ENCODE data around the gene ERI3. TPM values are rescaled to one million over a fixed set of nuclear protein-coding genes. Genes with fewer than 3 reads are reported as not detected.

Gene ERI3
- total RNA-seq, 1 experiment from 2014 or later: 74.7 TPM

DNA sequence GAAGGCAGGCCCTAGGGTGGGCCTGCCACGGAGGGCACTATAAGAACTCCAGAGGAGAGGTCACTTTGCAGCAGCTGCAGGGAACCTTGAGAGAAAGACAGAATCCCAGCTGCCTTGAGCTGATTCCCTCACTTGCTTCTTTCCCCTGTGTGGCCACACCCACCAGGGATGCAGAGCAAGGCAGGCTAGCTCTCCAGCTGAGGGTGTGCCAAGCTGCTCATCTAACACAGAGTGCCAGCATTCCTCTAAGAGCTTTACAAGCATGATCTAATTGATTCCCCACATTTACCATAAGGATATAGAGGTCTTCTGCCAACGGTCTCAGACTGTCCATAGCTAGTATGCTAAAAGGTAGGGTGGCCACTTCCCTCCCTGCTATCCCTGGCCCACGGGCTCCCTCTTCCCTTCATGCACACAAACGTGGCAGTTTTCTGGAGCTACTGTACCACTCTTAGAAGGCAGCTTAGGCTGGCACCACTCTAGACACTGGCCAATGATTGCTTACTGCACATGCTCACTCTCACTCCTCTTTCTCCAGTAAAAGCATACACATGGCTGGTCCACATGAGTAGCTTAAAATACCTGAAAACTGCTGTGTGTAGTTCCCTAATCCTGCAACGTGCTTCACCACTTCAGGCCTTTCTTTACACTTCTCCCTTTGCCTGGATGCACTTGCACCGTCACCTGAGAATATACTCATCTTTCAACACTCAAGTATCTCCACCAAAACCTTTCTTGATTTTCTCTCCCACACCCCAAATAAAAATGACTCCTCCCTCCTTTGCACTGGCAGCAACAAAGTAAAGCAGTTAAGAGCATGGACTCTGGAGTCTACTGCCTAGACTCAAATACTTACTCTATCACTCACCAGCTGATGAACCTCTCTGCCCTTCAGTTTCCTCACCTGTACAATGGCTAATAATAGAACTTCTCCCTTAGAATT, 84.1 kb downstream of the ERI3 start (continued):
- TF ChIP-seq HMGA2 (CRISPR knock-in tag; IDR thresholded peaks at IDR 0.05) (no peak), SOX15 (CRISPR knock-in tag; IDR thresholded peaks at IDR 0.05) (no peak), ZNF317 (CRISPR knock-in tag; IDR thresholded peaks at IDR 0.05; ENCODE audit: borderline replicate concordance, low read depth) (no peak), ZBTB21 (CRISPR knock-in tag; IDR thresholded peaks at IDR 0.05; ENCODE audit: borderline replicate concordance) (no peak)
- TF ChIP-seq, protein P1, sequence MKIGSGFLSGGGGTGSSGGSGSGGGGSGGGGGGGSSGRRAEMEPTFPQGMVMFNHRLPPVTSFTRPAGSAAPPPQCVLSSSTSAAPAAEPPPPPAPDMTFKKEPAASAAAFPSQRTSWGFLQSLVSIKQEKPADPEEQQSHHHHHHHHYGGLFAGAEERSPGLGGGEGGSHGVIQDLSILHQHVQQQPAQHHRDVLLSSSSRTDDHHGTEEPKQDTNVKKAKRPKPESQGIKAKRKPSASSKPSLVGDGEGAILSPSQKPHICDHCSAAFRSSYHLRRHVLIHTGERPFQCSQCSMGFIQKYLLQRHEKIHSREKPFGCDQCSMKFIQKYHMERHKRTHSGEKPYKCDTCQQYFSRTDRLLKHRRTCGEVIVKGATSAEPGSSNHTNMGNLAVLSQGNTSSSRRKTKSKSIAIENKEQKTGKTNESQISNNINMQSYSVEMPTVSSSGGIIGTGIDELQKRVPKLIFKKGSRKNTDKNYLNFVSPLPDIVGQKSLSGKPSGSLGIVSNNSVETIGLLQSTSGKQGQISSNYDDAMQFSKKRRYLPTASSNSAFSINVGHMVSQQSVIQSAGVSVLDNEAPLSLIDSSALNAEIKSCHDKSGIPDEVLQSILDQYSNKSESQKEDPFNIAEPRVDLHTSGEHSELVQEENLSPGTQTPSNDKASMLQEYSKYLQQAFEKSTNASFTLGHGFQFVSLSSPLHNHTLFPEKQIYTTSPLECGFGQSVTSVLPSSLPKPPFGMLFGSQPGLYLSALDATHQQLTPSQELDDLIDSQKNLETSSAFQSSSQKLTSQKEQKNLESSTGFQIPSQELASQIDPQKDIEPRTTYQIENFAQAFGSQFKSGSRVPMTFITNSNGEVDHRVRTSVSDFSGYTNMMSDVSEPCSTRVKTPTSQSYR (CRISPR knock-in tag; IDR thresholded peaks at IDR 0.05): no peak
- TF ChIP-seq, protein P2, sequence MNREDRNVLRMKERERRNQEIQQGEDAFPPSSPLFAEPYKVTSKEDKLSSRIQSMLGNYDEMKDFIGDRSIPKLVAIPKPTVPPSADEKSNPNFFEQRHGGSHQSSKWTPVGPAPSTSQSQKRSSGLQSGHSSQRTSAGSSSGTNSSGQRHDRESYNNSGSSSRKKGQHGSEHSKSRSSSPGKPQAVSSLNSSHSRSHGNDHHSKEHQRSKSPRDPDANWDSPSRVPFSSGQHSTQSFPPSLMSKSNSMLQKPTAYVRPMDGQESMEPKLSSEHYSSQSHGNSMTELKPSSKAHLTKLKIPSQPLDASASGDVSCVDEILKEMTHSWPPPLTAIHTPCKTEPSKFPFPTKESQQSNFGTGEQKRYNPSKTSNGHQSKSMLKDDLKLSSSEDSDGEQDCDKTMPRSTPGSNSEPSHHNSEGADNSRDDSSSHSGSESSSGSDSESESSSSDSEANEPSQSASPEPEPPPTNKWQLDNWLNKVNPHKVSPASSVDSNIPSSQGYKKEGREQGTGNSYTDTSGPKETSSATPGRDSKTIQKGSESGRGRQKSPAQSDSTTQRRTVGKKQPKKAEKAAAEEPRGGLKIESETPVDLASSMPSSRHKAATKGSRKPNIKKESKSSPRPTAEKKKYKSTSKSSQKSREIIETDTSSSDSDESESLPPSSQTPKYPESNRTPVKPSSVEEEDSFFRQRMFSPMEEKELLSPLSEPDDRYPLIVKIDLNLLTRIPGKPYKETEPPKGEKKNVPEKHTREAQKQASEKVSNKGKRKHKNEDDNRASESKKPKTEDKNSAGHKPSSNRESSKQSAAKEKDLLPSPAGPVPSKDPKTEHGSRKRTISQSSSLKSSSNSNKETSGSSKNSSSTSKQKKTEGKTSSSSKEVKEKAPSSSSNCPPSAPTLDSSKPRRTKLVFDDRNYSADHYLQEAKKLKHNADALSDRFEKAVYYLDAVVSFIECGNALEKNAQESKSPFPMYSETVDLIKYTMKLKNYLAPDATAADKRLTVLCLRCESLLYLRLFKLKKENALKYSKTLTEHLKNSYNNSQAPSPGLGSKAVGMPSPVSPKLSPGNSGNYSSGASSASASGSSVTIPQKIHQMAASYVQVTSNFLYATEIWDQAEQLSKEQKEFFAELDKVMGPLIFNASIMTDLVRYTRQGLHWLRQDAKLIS (CRISPR knock-in tag; IDR thresholded peaks at IDR 0.05; ENCODE audit: borderline replicate concordance): no peak

DNA sequence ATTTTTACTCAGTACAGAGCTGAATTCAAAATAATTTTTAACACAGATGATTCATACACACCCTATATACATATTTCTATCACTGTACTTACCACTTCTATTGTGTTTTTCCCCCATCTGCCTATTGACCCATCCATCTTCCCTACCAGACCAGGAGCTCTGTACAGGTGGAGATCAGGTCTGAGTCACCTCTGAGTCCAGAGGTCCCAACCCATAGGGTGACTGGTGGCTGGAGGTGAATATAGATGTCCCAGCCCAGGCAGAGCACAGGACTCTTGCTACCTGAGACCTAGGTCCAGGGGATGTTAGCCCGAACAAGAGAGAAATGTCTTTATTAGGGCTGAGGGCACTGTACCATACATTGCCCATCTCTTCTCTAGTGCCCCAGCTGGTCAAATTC, 87.0 kb downstream of the ERI3 start:
- Mint-ChIP-seq H3K27ac (no peak overlapping the region), H3K9me3 (no peaks in the 10 kb centered on the region), H3K4me1 (peaks cover 16% of the 10 kb centered on the region), H3K36me3 (no peaks in the 10 kb centered on the region), H3K27me3 (ENCODE audit: low read depth) (no peaks in the 10 kb centered on the region), H3K4me3 (no peak overlapping the region)
- no peak for ATAC-seq
- ChIA-PET CTCF (interaction anchor here (1.4 to 1.9 kb wide), 3 partner anchors 27 to 340 kb away, joined by 4 to 8 read pairs (median 7); no protein-coding TSS in a partner anchor), POLR2A (no interaction called here)
- TF ChIP-seq SOX15 (CRISPR knock-in tag; IDR thresholded peaks at IDR 0.05): no peak
- TF ChIP-seq, protein P3, sequence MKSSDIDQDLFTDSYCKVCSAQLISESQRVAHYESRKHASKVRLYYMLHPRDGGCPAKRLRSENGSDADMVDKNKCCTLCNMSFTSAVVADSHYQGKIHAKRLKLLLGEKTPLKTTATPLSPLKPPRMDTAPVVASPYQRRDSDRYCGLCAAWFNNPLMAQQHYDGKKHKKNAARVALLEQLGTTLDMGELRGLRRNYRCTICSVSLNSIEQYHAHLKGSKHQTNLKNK (CRISPR knock-in tag; IDR thresholded peaks at IDR 0.05): no peak
- no peak for DNase-seq (ENCODE audit: low spot score)

DNA sequence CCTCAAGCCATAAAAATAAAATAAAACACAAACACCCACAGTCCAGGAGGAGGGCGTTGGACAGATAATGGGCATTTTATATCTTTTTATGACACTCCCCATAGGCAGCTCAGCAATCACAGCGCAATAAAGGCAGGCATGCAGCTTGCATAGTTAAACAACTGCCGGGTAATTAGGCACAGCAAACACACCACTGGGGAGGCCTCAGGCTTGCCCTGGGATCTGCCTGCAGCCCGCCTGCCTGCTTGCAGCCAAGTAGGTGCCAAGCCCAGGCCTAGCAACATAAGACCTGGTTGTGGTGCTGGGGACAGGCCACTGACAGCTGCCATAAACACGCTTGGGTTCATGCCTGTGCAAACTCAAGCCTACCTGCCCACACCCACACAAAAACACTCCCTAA, 87.6 kb downstream of the ERI3 start:
- TF ChIP-seq NFATC4 (CRISPR knock-in tag; IDR thresholded peaks at IDR 0.05) (no peak), MXD4 (CRISPR knock-in tag; IDR thresholded peaks at IDR 0.05; ENCODE audit: borderline replicate concordance) (no peak), FOXJ3 (CRISPR knock-in tag; IDR thresholded peaks at IDR 0.05; ENCODE audit: borderline replicate concordance) (no peak), FOXP1 (CRISPR knock-in tag; IDR thresholded peaks at IDR 0.05; ENCODE audit: borderline replicate concordance) (no peak), CREM (CRISPR knock-in tag; IDR thresholded peaks at IDR 0.05) (no peak), ESRRA (CRISPR knock-in tag; IDR thresholded peaks at IDR 0.05; ENCODE audit: borderline replicate concordance) (no peak), TEAD1 (CRISPR knock-in tag; IDR thresholded peaks at IDR 0.05) (no peak), TP53 (CRISPR knock-in tag; IDR thresholded peaks at IDR 0.05) (no peak), GABPB1 (CRISPR knock-in tag; IDR thresholded peaks at IDR 0.05) (no peak), PRRX2 (CRISPR knock-in tag; IDR thresholded peaks at IDR 0.05) (no peak), ZNF396 (CRISPR knock-in tag; IDR thresholded peaks at IDR 0.05; ENCODE audit: borderline replicate concordance) (no peak), ZNF423 (CRISPR knock-in tag; IDR thresholded peaks at IDR 0.05) (no peak), ETV6 (CRISPR knock-in tag; IDR thresholded peaks at IDR 0.05) (no peak)
- TF ChIP-seq, protein P4, sequence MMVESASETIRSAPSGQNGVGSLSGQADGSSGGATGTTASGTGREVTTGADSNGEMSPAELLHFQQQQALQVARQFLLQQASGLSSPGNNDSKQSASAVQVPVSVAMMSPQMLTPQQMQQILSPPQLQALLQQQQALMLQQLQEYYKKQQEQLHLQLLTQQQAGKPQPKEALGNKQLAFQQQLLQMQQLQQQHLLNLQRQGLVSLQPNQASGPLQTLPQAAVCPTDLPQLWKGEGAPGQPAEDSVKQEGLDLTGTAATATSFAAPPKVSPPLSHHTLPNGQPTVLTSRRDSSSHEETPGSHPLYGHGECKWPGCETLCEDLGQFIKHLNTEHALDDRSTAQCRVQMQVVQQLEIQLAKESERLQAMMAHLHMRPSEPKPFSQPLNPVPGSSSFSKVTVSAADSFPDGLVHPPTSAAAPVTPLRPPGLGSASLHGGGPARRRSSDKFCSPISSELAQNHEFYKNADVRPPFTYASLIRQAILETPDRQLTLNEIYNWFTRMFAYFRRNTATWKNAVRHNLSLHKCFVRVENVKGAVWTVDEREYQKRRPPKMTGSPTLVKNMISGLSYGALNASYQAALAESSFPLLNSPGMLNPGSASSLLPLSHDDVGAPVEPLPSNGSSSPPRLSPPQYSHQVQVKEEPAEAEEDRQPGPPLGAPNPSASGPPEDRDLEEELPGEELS (CRISPR knock-in tag; IDR thresholded peaks at IDR 0.05): no peak
- ChIA-PET POLR2A (no interaction called here), CTCF (interaction anchor here (1.4 to 1.9 kb wide), 3 partner anchors 27 to 341 kb away, joined by 4 to 8 read pairs (median 7); no protein-coding TSS in a partner anchor)
- H3K4me1 Mint-ChIP-seq: peaks cover 22% of the 10 kb centered on the region
- DNase-seq (ENCODE audit: low spot score) (no peak), ATAC-seq (peak; percentile 51; the same call in 1 of the 2 replicates)
- H3K4me3 Mint-ChIP-seq: no peak overlapping the region
- no peaks in the 10 kb centered on the region for H3K36me3 Mint-ChIP-seq
- no peaks in the 10 kb centered on the region for H3K9me3 Mint-ChIP-seq
- H3K27ac Mint-ChIP-seq: no peak overlapping the region
- H3K27me3 Mint-ChIP-seq (ENCODE audit: low read depth): no peaks in the 10 kb centered on the region

Data from WTC11 (cell line).